Brain pericyte (primary cell): ENCODE data around the gene RLN2.
"Not testable (repeated sequence)": the region's sequence is repeated elsewhere in the genome, so short reads cannot be mapped to it uniquely, and the experiment has no call there.

Experiments used
- DNase-seq: peaks from one replicate; pipeline ENCODE4 v3.0.0-alpha.2; 2012; ENCODE audit warnings: low read depth, low spot score

RLN2 gene, protein sequence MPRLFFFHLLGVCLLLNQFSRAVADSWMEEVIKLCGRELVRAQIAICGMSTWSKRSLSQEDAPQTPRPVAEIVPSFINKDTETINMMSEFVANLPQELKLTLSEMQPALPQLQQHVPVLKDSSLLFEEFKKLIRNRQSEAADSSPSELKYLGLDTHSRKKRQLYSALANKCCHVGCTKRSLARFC

DNA sequence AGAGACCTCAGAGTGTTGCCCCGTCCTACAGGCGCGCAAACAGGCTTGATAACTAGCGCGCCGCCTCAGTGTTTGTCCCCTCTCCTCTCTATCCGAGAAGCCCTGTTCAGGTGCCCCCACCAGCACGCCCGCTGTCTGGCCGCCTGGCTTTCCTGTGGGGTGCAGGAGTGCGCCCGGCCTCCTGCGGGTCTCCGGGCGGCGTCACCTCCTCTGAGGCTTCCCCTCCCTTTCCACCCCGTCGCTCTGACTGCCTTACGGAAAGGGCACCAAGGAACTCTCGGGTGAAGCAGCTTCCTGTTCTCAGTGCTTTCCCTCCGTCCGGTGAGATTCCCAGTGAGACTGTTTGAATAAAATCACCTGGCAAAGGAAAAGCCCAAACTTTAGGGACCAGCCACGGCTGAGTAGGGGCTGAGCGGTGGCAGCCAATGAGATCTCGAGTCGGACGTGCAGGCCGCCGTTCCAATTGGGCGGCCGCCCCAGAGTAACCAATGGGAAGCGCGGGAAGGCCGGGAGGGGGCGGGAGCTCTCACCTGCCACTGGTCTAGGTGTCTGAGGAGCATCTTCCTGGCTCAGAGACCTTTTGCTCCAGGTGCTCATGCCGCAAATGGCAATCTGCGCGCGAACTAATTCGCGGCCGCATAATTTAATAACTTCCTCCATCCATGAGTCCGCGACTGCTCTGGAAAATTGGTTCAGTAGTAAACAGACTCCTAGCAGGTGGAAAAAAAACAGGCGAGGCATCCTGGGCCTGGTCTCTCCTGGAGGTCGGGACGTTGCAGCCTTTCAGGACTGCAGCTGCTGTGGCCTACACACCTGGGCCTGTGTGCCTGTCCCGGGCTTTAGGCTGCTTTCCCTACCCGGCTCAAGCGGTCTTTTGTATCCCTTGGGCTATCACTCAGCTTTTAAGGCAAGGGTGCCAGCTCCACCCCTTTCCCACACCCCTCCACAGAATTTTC is at the start of gene RLN2:
RLN2 (minus strand) TSS at position 877 of the 956 bp plus-strand sequence; CDS start at position 741, 136 bp downstream.
- not testable (repeated sequence) for DNase-seq

DNA sequence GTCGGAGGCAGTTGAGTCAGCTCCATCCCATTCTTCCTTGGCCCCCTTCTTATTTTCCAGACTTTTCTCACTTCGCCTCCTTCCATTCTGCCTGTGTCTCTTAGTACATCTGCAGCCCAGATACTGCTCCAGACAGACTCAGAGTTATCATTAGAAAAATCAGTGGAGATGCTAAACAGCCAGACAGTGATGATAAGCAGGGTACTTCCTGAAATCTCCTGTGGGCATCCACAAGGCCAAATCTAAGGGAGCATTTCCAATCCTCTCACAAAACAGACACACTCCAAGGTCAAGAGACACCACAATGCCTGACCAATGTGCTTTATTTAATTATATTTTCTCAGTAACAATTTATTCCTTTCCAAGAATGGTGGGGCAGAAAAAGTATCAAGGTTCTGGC is 49.7 kb upstream of the RLN2 start:
- DNase-seq: no peak

DNA sequence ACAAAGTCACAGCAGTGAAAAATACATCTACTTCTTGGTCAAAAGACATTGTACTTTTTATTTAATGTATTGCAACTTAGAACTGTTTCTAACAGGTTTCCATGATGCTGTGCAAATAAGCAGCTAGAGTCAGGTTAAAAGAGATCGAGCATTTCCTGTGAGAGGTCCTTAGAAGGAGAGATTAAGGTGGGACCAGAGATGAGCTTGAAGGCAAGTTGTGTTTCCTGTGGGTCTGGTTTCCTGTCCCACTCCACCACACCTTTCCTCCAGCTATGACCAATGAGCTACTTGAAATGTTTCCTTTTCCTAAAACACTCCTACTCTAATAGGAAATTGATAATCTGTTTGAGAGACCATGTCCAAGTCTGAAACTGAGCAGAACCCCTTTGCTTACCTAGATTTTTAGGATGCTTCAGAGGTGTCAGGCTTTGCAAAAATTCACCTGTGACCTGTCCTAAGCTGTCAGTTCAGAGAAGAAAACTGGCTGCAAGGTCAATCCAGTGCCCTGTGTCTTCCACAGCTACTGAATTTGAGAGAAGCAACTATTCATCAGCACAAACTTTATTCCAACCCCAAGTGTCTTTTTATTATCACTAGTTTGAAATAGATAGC is 48.2 kb upstream of the RLN2 start:
- no peak for DNase-seq

- DNase-seq: not testable (repeated sequence)
These were observed 34.8 kb upstream of the RLN2 start, which contains the start of gene RLN1 for GRCh38 chr9:5338992-5339981. RLN1 (minus strand) TSS chr9:5339876; CDS start chr9:5339746, 130 bp downstream.

- no peak for DNase-seq
These were observed 32.2 kb upstream of the RLN2 start for GRCh38 chr9:5336688-5337087.

DNA sequence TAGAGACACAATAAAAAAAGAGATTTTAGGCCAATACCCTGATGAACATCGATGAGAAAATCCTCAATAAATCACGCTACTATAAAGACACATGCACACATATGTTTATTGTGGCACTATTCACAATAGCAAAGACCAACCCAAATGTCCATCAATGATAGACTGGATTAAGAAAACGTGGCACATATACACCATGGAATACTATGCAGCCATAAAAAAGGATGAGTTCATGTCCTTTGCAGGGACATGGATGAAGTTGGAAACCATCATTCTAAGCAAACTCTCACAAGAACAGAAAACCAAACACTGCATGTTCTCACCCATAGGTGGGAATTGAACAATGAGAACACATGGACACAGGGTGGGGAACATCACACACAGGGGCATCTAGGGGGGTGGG is 26.8 kb upstream of the RLN2 start:
- not testable (repeated sequence) for DNase-seq

GRCh38 chr9:5326893-5327548 is 22.5 kb upstream of the RLN2 start:
- no peak for DNase-seq

DNA sequence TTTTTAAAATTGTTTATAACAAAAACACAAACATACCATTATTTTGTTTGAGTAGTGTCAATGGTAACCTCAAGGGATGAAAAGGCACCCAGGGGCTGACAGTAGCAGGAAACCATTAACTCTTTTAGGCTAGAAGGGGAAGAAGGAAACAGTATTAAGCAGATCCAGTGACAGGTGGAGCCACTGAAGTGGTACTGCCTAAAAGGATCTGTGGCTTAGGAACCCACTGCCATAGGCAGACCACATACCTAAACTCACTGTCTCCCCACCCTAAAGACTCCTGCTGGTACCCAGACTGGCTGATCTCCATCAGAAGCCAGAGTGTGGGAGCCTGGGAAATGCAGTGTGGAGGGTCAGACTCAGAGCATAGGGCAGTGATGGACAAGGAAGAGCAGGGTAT is 21.7 kb upstream of the RLN2 start:
- DNase-seq: no peak

DNA sequence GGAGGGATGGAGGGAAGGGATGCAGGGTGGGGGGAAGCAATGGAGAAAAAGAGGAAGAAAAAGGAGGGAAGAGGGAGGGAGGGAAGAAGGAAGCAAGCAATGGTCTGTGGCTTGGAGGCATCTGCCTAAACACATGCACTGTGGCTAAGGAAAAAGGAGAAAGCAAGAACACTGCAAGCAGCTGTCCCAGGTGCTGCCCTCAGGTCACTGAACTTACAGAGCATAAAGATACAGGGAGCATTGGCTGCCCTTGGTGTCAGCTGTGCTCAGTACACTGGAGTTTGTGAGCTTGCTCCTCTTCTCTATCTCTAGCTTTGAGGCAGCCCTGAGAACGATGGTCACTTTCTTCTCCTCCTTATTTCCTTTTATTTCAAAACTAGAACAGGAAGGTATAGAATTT is 17.1 kb upstream of the RLN2 start:
- DNase-seq: not testable (repeated sequence)

DNA sequence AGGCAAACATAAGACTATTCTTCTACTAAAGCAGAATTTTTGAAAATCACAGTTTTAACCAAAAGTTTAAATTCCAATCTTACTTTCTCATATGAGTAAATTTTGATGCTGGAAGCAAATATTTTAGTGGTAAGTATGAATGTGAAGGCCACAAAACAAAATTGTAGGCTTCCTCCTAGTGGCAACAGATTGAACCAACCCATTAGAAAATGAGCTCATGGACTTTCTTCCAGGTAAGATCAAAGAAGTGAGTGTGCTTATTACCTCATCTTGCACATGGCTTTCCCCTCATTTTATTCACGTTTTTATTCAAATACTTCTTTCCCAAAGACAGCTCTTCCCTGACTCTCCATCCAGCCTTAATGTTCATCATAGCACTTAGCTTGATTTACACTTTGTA is 16.5 kb upstream of the RLN2 start:
- no peak for DNase-seq

GRCh38 chr9:5316406-5316805 is 11.9 kb upstream of the RLN2 start:
- not testable (repeated sequence) for DNase-seq

- no peak for DNase-seq
These were observed 10.8 kb upstream of the RLN2 start for GRCh38 chr9:5315187-5315923.

- DNase-seq: no peak
These were observed 6.3 kb upstream of the RLN2 start for GRCh38 chr9:5310851-5311250.

DNA sequence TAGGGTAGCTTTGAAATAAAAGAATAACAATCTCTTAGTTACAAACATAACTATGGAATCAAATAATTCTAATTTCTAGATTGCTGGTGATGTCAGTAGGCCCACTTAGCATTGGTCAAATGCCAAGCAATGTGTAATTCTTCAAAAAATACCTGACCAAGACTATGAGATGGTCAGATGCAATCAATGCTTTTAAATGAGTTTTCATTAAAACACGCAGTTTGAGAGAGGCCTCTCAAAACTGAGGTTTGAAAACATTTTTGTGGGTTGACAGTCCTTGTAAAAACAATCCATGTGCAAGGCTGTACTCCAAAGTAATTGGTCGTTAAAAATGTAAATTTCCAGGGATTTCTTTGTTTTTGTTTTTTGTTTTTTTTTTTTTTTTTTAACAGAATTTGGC is 1.2 kb upstream of the RLN2 start:
- no peak for DNase-seq

DNA sequence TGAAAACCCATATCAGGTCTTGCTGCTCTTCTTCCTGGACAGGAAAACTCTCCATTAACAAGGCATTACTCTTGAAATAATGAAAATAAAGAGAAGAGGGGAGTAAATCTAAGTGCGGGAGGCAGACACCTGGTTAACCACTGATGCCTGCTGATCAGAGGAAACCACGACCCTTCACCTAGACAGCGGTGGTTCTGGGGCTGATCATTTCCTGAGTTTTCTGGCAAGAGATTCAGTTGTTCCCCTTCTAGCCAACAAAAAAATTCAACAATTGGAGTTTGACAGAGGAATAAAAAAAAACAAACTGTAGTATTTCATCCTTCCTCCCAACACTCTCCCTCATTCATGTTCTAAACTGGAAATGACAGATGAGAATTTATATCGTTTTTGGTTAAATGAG is 3.0 kb downstream of the RLN2 start:
- no peak for DNase-seq

- no peak for DNase-seq
These were observed 12.4 kb downstream of the RLN2 start for GRCh38 chr9:5292141-5292540.

DNA sequence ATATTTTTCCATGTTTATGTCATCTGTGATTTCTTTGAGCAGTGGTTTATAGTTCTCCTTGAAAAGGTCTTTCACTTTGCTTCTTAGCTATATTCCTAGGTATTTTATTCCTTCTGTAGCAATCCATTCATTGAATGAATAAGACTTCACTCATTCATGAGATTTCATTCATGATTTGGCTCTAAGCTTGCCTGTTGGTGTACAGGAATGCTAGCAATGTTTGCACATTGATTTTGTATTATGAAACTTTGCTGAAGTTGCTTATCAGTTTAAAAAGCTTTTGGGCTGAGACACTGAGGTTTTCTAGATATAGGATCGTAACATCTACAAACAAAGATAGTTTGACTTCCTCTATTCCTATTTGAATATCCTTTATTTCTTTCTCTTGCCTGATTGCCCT is 15.9 kb downstream of the RLN2 start:
- DNase-seq: no peak

GRCh38 chr9:5286262-5286661 is 18.3 kb downstream of the RLN2 start:
- DNase-seq: no peak

DNA sequence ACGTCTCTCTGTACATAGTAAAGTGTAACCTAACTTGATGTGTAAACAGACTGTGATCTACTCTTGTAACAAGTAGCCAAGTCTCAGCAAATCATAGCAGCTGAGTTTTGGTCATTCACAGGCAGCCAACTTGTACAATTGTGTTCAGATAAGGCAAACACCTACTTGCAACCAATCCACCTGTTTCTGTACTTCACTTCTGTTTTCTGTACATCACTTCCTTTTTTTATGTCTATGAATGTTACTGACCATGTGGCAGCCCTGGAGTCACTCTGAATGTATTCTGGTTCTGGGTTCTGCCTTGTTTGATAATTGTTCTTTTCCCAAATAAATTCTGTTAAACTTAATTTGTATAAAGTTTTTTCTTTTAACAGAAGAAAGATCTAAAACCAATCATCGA is 26.0 kb downstream of the RLN2 start:
- no peak for DNase-seq

DNA sequence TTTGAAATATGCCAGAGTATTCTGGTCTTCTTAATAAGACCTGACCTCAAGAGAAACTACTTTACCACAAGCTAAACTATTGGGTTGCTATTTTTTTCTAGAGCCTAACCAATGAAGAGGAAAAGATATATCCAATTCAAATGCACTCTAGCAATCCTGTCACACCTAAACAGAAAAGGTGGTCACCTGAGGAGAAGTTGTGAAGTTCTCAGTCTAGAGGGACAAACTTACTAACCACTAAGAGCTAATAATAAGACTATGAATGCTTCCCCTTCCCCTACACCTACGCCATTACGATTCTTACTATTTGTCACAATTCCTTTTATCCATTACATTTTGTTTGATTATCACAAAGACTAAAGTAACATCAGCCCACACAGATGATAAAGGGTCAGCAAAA is 29.7 kb downstream of the RLN2 start:
- no peak for DNase-seq
